Muscle of leg (tissue), 11 donors: Measurements from ENCODE around the gene PRRX1. TPM values are rescaled to one million over a fixed set of nuclear protein-coding genes. Genes with fewer than 3 reads are reported as not detected.

Experiments used
- DNase-seq: peaks from one replicate; pipeline ENCODE4 v3.0.0; 2013
- H3K27ac ChIP-seq: one replicate; pipeline ENCODE4 v1.5.1; 2013; ENCODE audit warnings: mild to moderate bottlenecking, low read length, control low read depth
- H3K27me3 ChIP-seq: one replicate; pipeline ENCODE4 v1.6.1; 2013; ENCODE audit warnings: low read length; ENCODE audit not compliant: control insufficient read depth, insufficient read depth
- H3K36me3 ChIP-seq: one replicate; pipeline ENCODE4 v1.6.1; 2013; ENCODE audit warnings: low read length; ENCODE audit not compliant: control insufficient read depth, insufficient read depth
- H3K4me1 ChIP-seq: one replicate; pipeline ENCODE4 v1.6.1; 2013; ENCODE audit warnings: low read length; ENCODE audit not compliant: control insufficient read depth, insufficient read depth
- H3K4me3 ChIP-seq: one replicate; pipeline ENCODE4 v1.5.1; 2013; ENCODE audit warnings: low read length, control low read depth
- H3K9me3 ChIP-seq: replicated peaks from 2 replicates; pipeline ENCODE4 v1.6.1; 2013; ENCODE audit warnings: low read depth, low read length; ENCODE audit not compliant: control insufficient read depth
- WGBS: methylation state at CpG from one replicate; pipeline ENCODE4 v1.1.5; 2013; ENCODE audit warnings: missing lambda C conversion rate; ENCODE audit not compliant: insufficient coverage; 5-methylcytosine and 5-hydroxymethylcytosine counted together
- polyA plus RNA-seq, 8 donors: library from polyadenylated mRNA; unstranded; fragments of 120-200 nt; gene quantifications; one replicate each; pipeline versions ENCODE4 v1.2.1 to v1.2.3, GENCODE V29; 2013; ENCODE audit warnings: inconsistent platforms in 1 of 8, low replicate concordance in 1 of 8; ENCODE audit not compliant: insufficient read length in 8 of 8, insufficient read depth in 1 of 8
- total RNA-seq: library from RNA; stranded (reverse); fragments of 120-200 nt; gene quantifications from one replicate; pipeline ENCODE4 v1.2.4, GENCODE V29; 2013

The PRRX1 gene
- total and polyA plus RNA-seq, 9 donors, result 102 to 222 (median 167) TPM

GRCh38 chr1:170755795-170756194 lies 91.9 kb downstream of the PRRX1 start:
- Histone ChIP-seq H3K27ac (no peak overlapping the region), H3K4me3 (no peak overlapping the region), H3K36me3 (no peaks in the 10 kb centered on the region), H3K4me1 (no peaks in the 10 kb centered on the region), H3K9me3 (no peaks in the 10 kb centered on the region), H3K27me3 (no peaks in the 10 kb centered on the region)
- DNase-seq, result peak; percentile 55
- no CpG with 5 or more reads among the region's 3 CpGs for WGBS

- H3K27me3 ChIP-seq, result no peaks in the 10 kb centered on the region
- no peak overlapping the region for H3K4me3 ChIP-seq
- DNase-seq, result no peak
- H3K9me3 ChIP-seq, result peaks cover 2% of the 10 kb centered on the region
- H3K4me1 ChIP-seq, result no peaks in the 10 kb centered on the region
- H3K36me3 ChIP-seq, result no peaks in the 10 kb centered on the region
- H3K27ac ChIP-seq, result no peak overlapping the region
- no CpG with 5 or more reads among the region's 2 CpGs for WGBS
Measured at GRCh38 chr1:170758992-170759391, 95.1 kb downstream of the PRRX1 start.

- WGBS, result no CpG with 5 or more reads among the region's 1 CpG
- H3K27me3 ChIP-seq, result no peaks in the 10 kb centered on the region
- H3K9me3 ChIP-seq, result peaks cover 2% of the 10 kb centered on the region
- no peak overlapping the region for H3K4me3 ChIP-seq
- peaks cover 4% of the 10 kb centered on the region for H3K4me1 ChIP-seq
- no peak for DNase-seq
- no peak overlapping the region for H3K27ac ChIP-seq
- no peaks in the 10 kb centered on the region for H3K36me3 ChIP-seq
Measured at GRCh38 chr1:170765279-170765678, 101.3 kb downstream of the PRRX1 start.

- WGBS, result no CpG with 5 or more reads among the region's 10 CpGs
- Histone ChIP-seq H3K4me3 (no peak overlapping the region), H3K9me3 (peaks cover 2% of the 10 kb centered on the region), H3K27ac (no peak overlapping the region), H3K4me1 (peaks cover 4% of the 10 kb centered on the region), H3K36me3 (no peaks in the 10 kb centered on the region), H3K27me3 (no peaks in the 10 kb centered on the region)
- DNase-seq, result peak; percentile 78
Measured at GRCh38 chr1:170765712-170766330, 101.9 kb downstream of the PRRX1 start.

GRCh38 chr1:170768929-170769328 lies 105.0 kb downstream of the PRRX1 start:
- Histone ChIP-seq H3K27me3 (no peaks in the 10 kb centered on the region), H3K27ac (no peak overlapping the region), H3K4me3 (no peak overlapping the region), H3K4me1 (peaks cover 4% of the 10 kb centered on the region), H3K9me3 (no peaks in the 10 kb centered on the region), H3K36me3 (no peaks in the 10 kb centered on the region)
- no peak for DNase-seq
- WGBS, result 60% methylated on average over 1 of the region's 1 CpG

- DNase-seq, result no peak
- Histone ChIP-seq H3K27me3 (no peaks in the 10 kb centered on the region), H3K4me3 (no peak overlapping the region), H3K27ac (no peak overlapping the region), H3K9me3 (no peaks in the 10 kb centered on the region), H3K4me1 (peaks cover 4% of the 10 kb centered on the region), H3K36me3 (no peaks in the 10 kb centered on the region)
- no CpG with 5 or more reads among the region's 1 CpG for WGBS
Measured at GRCh38 chr1:170769691-170770090, 105.8 kb downstream of the PRRX1 start.

GRCh38 chr1:170770254-170770653 lies 106.3 kb downstream of the PRRX1 start:
- H3K4me1 ChIP-seq, result peaks cover 4% of the 10 kb centered on the region
- no peak overlapping the region for H3K4me3 ChIP-seq
- no peaks in the 10 kb centered on the region for H3K36me3 ChIP-seq
- no peaks in the 10 kb centered on the region for H3K9me3 ChIP-seq
- H3K27me3 ChIP-seq, result no peaks in the 10 kb centered on the region
- DNase-seq, result no peak
- H3K27ac ChIP-seq, result no peak overlapping the region

- WGBS, result 33% methylated on average over 1 of the region's 3 CpGs
- Histone ChIP-seq H3K27ac (peak overlapping the region; percentile 84), H3K36me3 (no peaks in the 10 kb centered on the region), H3K4me1 (peaks cover 11% of the 10 kb centered on the region), H3K4me3 (no peak overlapping the region), H3K9me3 (no peaks in the 10 kb centered on the region), H3K27me3 (no peaks in the 10 kb centered on the region)
- DNase-seq, result peak; percentile 83
Measured at GRCh38 chr1:170776252-170776651, 112.3 kb downstream of the PRRX1 start.

- Histone ChIP-seq H3K27me3 (no peaks in the 10 kb centered on the region), H3K27ac (peak overlapping the region; percentile 84), H3K4me3 (no peak overlapping the region), H3K9me3 (no peaks in the 10 kb centered on the region), H3K4me1 (peaks cover 11% of the 10 kb centered on the region), H3K36me3 (no peaks in the 10 kb centered on the region)
- DNase-seq, result peak; percentile 96
- WGBS, result 29% methylated on average over 1 of the region's 3 CpGs
Measured at GRCh38 chr1:170776777-170777176, 112.8 kb downstream of the PRRX1 start.
